Heart left ventricle (tissue), 16 donors: ENCODE data around the gene SMIM44. TPM values are rescaled to one million over a fixed set of nuclear protein-coding genes. Genes with fewer than 3 reads are reported as not detected.

Source experiments
- ATAC-seq, 4 donors: fragments of 200-7000 bp; cut with Tn5 transposase; one replicate each; pipeline ENCODE4 v1.9.1; 2020 to 2022; ENCODE audit warnings: moderate library complexity in 4 of 4, mild to moderate bottlenecking in 3 of 4, moderate number of reproducible peaks in 1 of 4
- DNase-seq, 5 donors: peaks; one replicate each; pipeline ENCODE4 v3.0.0-alpha.2; 2020
- H3K27ac ChIP-seq, 12 donors: fragments of 200-600 bp; sonication (generic) in 4 of 12; one replicate each; pipeline versions ENCODE4 v1.5.0 to v1.8.0; 2016 to 2022; ENCODE audit warnings: mild to moderate bottlenecking in 2 of 12
- H3K27me3 ChIP-seq, 9 donors: fragments of 200-600 bp; sonication (generic) in 2 of 9; one replicate each; pipeline versions ENCODE4 v1.5.1 to v1.8.0; 2016 to 2022; ENCODE audit warnings: mild to moderate bottlenecking in 3 of 9
- H3K36me3 ChIP-seq, 9 donors: fragments of 200-600 bp; sonication (generic) in 2 of 9; one replicate each; pipeline versions ENCODE4 v1.5.0 to v1.8.0; 2018 to 2022; ENCODE audit warnings: mild to moderate bottlenecking in 2 of 9
- H3K4me1 ChIP-seq, 12 donors: fragments of 200-600 bp; sonication (generic) in 4 of 12; one replicate each; pipeline versions ENCODE4 v1.5.0 to v1.8.0; 2016 to 2022; ENCODE audit warnings: mild to moderate bottlenecking in 3 of 12
- H3K4me3 ChIP-seq, 12 donors: fragments of 200-600 bp; sonication (generic) in 4 of 12; one replicate each; pipeline versions ENCODE4 v1.5.0 to v1.8.0; 2017 to 2022; ENCODE audit warnings: mild to moderate bottlenecking in 9 of 12, moderate library complexity in 4 of 12
- H3K9me3 ChIP-seq, 12 donors: fragments of 200-600 bp; sonication (generic) in 4 of 12; one replicate each; pipeline versions ENCODE4 v1.5.0 to v1.8.0; 2016 to 2022; ENCODE audit warnings: mild to moderate bottlenecking in 1 of 12
- CTCF ChIP-seq, 12 donors: fragments of 200-600 bp; sonication (generic) in 4 of 12; IDR thresholded peaks; one replicate each; pipeline versions ENCODE4 v1.5.0 to v1.8.0; 2018 to 2022; ENCODE audit warnings: antibody characterized with exemption in 12 of 12, mild to moderate bottlenecking in 5 of 12
- POLR2A ChIP-seq, 2 donors: fragments of 450-650 bp; IDR thresholded peaks; one replicate each; pipeline ENCODE4 v1.6.1; 2017; ENCODE audit warnings: antibody characterized with exemption in 2 of 2, mild to moderate bottlenecking in 2 of 2, moderate library complexity in 2 of 2
- WGBS, 4 donors: extraction: QIAGEN DNeasy Blood & Tissue Kit in 2 of 4; methylation state at CpG; one replicate each; pipeline versions ENCODE4 v1.1.5 to v1.1.7; 2013 to 2018; 5-methylcytosine and 5-hydroxymethylcytosine counted together
- intact Hi-C, 10 donors: fragments of 100-400 bp; cut with DNase I; formaldehyde crosslinking; loops; one replicate each; pipeline versions ENCODE4 v1.11.1 to v1.14.2; 2022
- polyA plus RNA-seq, 2 donors: library from polyadenylated mRNA; stranded (reverse); fragments of 200-250 nt; gene quantifications; one replicate each; pipeline ENCODE4 v1.2.3, GENCODE V29; 2013
- total RNA-seq, 9 donors: library from RNA; depleted of rRNA in 2 of 9; stranded (reverse); fragments of >200 nt in 2 of 9; fragmentation: NEBNext Ultra II Directional in 3 of 9; extraction: Animal tissue kit (Norgen Biotek cat#: 25700) in 3 of 9; gene quantifications; one replicate each; pipeline versions ENCODE4 v1.1.0 to v1.2.4, GENCODE V29; 2016 to 2023
- donor health status: ischemic (EF 13 %, LVEDD 7.1; RV severe dilation, severe dysfunction).
- donor health status: healthy with polysubstance abuse.
- donor health status: DM: no; HTN: yes; CAD: no.
- donor health status: DM: no; HTN: no; CAD: no.
- donor health status: ischemic (EF 25% LVEDD 6.9; RV normal size, moderate dysfunction).
- donor health status: ischemic (EF 25% LVEDD 5.7; RV mildly dilated, moderate dysfunction).
- donor health status: healthy.
- donor health status: DM: yes; HTN: yes; CAD: no.
- donor health status: ischemic (EF 35%, LVEDD 5.7; RV mildly dilated, moderate dysfunction).
- donor health status: nonischemic (EF 11% LVEDD 7.7; RV severe dilation, severe dysfunction).
- donor health status: DM: yes; HTN: yes; CAD: no.
- donor health status: PGD.
- donor health status: ischemic (EF 29% LVEDD 5.4; RV normal size, mild dysfunction).
- donor health status: nonischemic (EF 23%, LVEDD 6.1; RV moderate dilation, normal function).

Gene SMIM44
- total and polyA plus RNA-seq, 11 donors: not detected

DNA sequence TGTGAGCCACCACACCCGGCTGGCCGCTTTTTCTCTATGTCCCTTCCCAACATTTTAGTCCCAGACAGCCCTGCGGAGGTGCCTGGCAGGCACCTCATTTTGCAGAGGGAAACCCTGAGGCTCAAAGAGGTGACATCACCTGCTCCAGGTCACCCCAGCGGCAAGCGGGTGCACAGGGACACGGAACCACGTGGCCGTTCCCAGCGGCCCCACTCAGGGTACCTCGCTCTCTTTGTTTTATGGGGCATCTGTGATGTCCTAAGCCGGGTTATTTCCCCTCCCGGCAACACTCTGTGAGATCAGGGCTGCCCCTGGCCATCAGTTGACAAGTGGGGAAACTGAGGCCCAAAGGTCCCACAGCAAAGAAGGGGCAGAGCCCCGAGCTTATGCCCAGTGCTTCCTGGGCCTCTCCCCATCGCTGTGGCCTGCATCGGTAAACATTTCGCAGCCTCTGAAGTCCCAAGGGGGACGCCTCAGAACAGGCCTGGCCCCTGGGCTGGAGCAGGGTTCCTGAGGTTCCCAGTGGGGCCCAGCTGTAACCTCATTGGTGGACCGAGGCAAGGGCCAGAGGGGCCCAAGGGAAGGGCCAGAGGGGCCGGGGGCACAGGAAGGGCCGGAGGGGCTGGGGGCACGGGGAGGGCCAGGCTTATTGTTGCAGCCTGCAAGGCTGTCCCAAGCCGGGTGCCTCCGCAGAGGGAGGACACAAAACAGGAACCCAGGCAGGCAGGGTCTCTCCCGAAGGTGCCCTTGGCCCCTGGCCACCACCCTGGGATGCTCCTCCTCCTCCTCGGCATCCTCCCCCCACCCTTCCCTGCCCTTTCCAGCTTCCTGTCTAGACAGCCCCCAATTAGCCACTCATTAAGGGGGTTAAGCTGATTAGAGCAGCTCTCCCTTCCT lies 41.9 kb downstream of the SMIM44 start:
- Histone ChIP-seq H3K27me3 (no peaks in the 10 kb centered on the region), H3K4me1 (peaks cover 9 to 47% (median 32%) of the 10 kb centered on the region in 12 donors), H3K36me3 (peaks cover 0 to 64% (median 46%) of the 10 kb centered on the region in 9 donors), H3K9me3 (no peaks in the 10 kb centered on the region), H3K4me3 (no peak overlapping the region), H3K27ac (peak overlapping the region in 7 of 12 donors; percentile 9 to 58 (median 22))
- DNase-seq (no peak), ATAC-seq (no peak)
- intact Hi-C loops: no loop called here
- TF ChIP-seq CTCF (IDR thresholded peaks at IDR 0.05) (no peak), POLR2A (IDR thresholded peaks at IDR 0.05) (no peak)
- 69 to 84% (median 77%) methylated on average over 15 to 25 of the region's 25 CpGs for WGBS, 4 donors

DNA sequence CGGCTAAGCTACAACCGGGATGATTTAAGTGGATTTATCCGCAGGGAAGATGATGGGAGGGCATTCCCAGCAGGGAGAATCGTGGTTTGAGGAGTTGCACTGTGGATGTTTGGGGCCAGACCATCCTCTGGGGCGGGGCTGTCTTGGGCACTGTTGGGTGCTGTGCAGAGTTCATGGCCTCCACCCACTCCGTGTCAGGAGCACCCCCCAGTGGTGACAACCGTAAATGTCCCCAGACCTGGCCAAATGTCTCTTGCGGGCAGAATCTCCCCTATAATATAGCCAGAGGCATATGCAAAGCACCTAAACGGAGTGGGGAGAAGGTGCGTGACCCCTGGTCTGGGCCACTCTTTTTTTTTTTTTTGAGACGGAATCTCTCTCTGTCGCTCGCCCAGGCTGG lies 43.2 kb downstream of the SMIM44 start:
- Histone ChIP-seq H3K27ac (peak overlapping the region in 2 of 12 donors; percentile 16 to 51), H3K4me3 (no peak overlapping the region), H3K4me1 (peaks cover 3 to 46% (median 31%) of the 10 kb centered on the region in 12 donors), H3K36me3 (peaks cover 0 to 60% (median 41%) of the 10 kb centered on the region in 9 donors), H3K27me3 (no peaks in the 10 kb centered on the region), H3K9me3 (no peaks in the 10 kb centered on the region)
- intact Hi-C loops: no loop called here
- DNase-seq (no peak), ATAC-seq (no peak)
- TF ChIP-seq POLR2A (IDR thresholded peaks at IDR 0.05): no peak
- TF ChIP-seq CTCF (IDR thresholded peaks at IDR 0.05): peak; percentile 29 to 59 (median 48)
- 68 to 74% (median 71%) methylated on average over 12 to 13 of the region's 13 CpGs for WGBS, 4 donors

DNA sequence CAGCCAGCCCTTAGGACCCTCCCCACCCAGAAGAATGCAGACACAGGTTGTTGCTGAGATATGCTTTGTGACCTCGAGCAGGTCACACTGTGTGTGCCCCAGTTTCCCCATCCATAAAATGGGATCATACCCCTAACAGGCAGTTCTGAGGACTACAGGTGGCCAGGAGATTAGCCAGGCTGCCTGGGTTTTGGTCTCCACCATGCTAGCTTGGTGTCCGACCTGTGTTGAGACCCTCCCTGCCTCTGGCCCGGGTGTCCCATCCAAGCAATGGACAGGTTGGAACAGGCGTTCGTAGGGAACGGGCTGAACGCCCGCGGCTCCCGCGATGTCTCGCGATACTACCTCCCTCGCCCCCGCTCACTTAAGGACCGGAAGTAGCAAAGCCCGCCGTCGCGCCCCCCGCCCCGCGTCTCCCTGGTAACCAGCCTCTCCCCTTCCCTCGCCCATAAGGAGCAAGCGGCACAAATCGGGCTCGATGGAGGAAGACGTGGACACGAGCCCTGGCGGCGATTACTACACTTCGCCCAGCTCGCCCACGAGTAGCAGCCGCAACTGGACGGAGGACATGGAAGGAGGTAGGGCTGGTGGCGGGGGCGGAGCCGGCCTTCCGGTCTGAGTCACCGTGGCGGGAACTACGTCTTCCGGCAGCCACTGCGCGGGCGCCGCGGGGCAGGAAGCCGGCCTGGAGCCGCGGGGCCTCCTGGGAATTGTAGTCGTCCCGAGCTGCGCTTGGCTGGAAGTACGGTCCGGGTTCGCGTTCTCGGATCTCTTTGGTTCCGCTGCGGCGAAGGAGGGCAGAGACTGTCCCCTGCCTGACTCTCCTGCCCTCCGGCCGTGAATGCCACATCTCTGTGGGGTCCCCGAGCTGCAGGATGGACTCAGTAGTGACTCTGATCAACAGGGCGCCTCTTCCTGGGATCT lies 48.3 kb downstream of the SMIM44 start:
- DNase-seq: peak; percentile 97 to 98 (median 97)

More for the DNA sequence above, 48.3 kb downstream of the SMIM44 start:
- Histone ChIP-seq H3K36me3 (peaks cover 0 to 67% (median 50%) of the 10 kb centered on the region in 9 donors), H3K4me1 (peaks cover 5 to 41% (median 24%) of the 10 kb centered on the region in 12 donors), H3K4me3 (peak overlapping the region in 11 of 12 donors; percentile 27 to 67 (median 54)), H3K9me3 (no peaks in the 10 kb centered on the region), H3K27ac (peak overlapping the region; percentile 68 to 96 (median 88)), H3K27me3 (no peaks in the 10 kb centered on the region)
- peak; percentile 86 to 97 (median 96) for ATAC-seq
- TF ChIP-seq CTCF (IDR thresholded peaks at IDR 0.05) (no peak), POLR2A (IDR thresholded peaks at IDR 0.05) (peak in 1 of 2 donors; percentile 47)
- 4% methylated on average over 46 to 67 of the region's 67 CpGs for WGBS, 4 donors
- intact Hi-C loops: loop anchor here in 6 of 10 donors (5.0 kb wide), 5 partner anchors 32 to 108 kb away; no protein-coding TSS in a partner anchor
